NOMO-1 treated with dmso at 0.1 percent for 144 hours (cell line): ENCODE results near the gene NGF.

ENCODE experiments used
- DNase-seq: peaks from one replicate; lab custom pipeline; 2025; ENCODE audit not compliant: unreplicated experiment; lab: John Stamatoyannopoulos, UW

Gene NGF

DNA sequence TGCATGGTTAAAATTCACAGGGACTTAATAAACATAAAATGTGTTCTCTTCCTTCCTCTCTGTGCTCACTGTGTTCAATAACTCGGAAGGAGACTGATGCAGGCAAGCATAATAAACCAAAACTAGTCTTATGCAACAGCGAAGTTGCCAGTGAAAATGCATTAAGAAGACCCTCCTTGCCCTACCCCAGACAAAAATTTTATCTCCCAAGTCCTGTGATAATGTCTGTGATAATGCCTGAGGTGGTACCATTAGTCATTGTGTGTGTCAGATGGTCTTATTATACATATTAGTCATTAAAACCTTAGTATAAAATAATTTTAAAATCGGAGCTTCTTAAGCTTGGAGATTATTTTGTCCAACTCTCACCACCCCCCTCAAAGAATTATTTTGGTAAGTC, 97.8 kb downstream of the NGF start:
- DNase-seq: no peak

DNA sequence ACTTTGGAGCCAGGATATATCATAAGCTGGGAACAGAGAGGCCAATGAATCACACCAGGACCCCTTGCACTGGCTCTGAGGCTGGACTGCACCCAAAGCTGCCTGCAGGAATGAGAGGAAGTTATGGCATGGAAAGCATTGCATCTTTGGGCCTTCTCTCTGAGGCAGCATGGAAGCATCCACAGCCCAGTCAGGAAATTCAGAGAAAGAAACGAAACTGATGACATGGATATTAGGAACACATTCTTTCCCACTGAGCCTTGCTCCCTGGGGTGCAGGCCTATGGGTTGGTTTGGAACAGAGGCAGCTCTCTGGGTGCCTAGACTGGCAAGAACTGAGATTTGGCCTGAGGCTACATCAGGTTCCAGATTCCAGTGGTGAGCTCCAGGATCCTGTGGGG, 98.6 kb downstream of the NGF start:
- DNase-seq: no peak

DNA sequence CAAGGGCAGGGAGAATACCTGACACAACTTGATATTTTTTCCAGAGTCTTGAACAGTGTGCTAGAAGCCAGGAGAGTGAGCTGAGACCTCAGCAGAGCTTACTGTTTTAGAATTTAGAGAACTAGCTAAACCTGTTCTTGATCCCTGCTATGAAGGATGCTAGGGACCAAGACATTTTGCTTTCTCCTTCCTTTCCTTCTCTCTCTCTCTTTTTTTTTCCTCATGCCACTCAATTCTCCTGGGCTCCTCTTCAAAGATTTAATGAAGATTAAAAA, 99.0 kb downstream of the NGF start:
- DNase-seq: no peak

DNA sequence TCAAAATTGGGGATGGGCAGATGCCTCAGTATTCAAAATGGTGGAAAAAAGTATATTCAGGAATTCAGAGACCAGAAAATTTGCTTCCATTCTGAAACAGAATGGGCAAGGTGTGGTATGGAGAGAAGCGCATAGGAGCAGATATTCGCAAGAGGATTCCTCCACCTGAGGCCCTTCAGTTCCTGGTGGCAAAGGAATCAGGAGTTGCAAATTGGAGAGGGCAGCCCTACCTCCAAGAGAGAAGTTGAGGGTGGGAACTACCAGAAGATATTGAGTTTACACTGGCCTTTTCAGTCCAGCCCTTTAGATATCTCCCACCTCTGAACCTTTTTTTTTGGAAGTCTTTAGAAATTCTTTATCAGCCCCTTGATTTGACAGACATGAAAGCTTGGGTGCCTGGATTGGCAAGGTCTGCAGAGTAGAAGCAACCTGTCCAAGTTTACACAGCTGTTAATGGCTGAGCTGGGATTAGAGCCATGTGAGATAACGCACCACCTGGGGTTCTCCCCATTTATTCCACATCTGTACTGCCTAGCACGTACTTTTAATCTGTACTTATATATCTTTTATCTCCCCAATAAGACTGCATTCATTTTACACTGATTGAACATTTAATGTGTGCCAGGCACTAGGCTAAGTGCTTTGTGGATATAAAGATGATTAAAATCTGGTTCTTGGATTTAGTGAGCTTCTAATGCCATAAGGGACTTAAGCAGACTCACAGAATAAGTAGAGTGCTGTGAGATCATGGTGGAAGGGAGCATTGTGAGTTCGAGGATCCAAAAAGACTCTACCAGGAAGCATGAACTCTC, 99.5 kb downstream of the NGF start:
- DNase-seq: no peak

DNA sequence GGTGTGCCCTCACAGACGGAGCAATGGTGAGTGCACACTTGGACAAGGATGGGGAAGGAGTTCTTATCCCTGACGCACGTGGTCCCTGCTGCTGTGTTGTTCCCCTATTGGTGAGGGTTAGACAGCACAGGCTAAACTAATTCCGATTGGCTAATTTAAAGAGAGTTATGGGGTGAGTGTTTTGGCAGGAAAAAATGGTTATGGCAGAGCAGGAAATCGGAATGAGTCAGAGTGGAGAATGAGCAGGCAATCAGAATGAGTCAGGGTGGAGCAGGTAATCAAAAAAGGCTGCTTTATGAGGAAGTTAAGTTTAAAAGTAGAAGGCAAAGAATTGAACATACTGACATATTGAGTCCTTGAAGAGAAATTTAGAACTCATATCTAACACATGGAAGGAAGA, 100.5 kb downstream of the NGF start:
- no peak for DNase-seq

DNA sequence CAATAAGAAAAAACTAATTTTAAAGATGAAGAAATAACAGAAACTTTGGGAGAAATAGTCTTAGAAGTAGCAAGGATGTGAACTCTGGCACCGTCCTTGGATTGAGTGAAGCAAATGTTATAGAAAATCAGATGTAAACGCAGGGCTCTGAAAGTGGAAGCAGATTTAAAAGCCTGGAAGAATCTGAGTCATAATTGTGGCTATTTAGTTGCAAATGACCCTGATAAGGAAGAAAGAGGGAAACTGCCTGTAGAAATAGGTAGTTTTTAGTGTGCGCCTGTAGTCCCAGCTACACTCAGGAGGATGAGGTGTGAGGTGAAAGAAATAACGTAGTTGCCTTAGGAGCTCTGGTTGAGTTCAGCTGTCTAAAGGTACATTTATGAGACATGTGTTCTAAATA, 101.0 kb downstream of the NGF start:
- DNase-seq: no peak
